Suprapubic skin (tissue), 4 donors: ENCODE data around the gene CACNA2D3. TPM values are rescaled to one million over a fixed set of nuclear protein-coding genes. Genes with fewer than 3 reads are reported as not detected.

ENCODE experiments used
- DNase-seq, 2 donors: peaks; one replicate each; pipeline ENCODE4 v3.0.0-alpha.2; 2019; ENCODE audit warnings: low spot score in 2 of 2
- H3K27ac ChIP-seq: fragments of 200-600 bp; sonication (generic); one replicate; pipeline ENCODE4 v1.5.1; 2019
- H3K27me3 ChIP-seq: fragments of 200-600 bp; sonication (generic); one replicate; pipeline ENCODE4 v1.5.1; 2019
- H3K36me3 ChIP-seq: fragments of 200-600 bp; sonication (generic); one replicate; pipeline ENCODE4 v1.5.1; 2019
- H3K4me1 ChIP-seq: fragments of 200-600 bp; sonication (generic); one replicate; pipeline ENCODE4 v1.5.1; 2019
- H3K4me3 ChIP-seq: fragments of 200-600 bp; sonication (generic); one replicate; pipeline ENCODE4 v1.5.1; 2019; ENCODE audit warnings: mild to moderate bottlenecking
- H3K9me3 ChIP-seq: fragments of 200-600 bp; sonication (generic); one replicate; pipeline ENCODE4 v1.5.1; 2019
- EP300 ChIP-seq: sonication (generic); formaldehyde crosslinking; IDR thresholded peaks from one replicate; pipeline ENCODE4 v1.6.1; 2017; ENCODE audit warnings: antibody characterized with exemption
- POLR2A ChIP-seq, 2 donors: fragments of 450-650 bp; IDR thresholded peaks; one replicate each; pipeline ENCODE4 v1.6.1; 2017; ENCODE audit warnings: antibody characterized with exemption in 2 of 2, mild to moderate bottlenecking in 2 of 2, moderate library complexity in 2 of 2
- POLR2AphosphoS5 ChIP-seq, 3 donors: sonication (generic); formaldehyde crosslinking; IDR thresholded peaks; one replicate each; pipeline ENCODE4 v1.6.1; 2017; ENCODE audit warnings: antibody characterized with exemption in 3 of 3
- WGBS: methylation state at CpG from one replicate; pipeline ENCODE4 v1.1.5; 2018; 5-methylcytosine and 5-hydroxymethylcytosine counted together
- total RNA-seq, 4 donors: library from RNA; depleted of rRNA; stranded (reverse); fragments of >200 nt; gene quantifications; one replicate each; pipeline ENCODE4 v1.1.0, GENCODE V29; 2016
- TF ChIP-seq, protein P1 (sequence below), 2 donors: fragments of 200-600 bp in 1 of 2; fragments of 450-650 bp in 1 of 2; sonication (generic) in 1 of 2; IDR thresholded peaks; one replicate each; pipeline ENCODE4 v1.5.1; 2016 to 2019; ENCODE audit warnings: antibody characterized with exemption in 2 of 2, mild to moderate bottlenecking in 1 of 2, moderate library complexity in 1 of 2

The CACNA2D3 gene
- total RNA-seq, 4 donors from 2014 or later, result 0.42 to 2.8 (median 0.95) TPM

GRCh38 chr3:54222316-54222715 is 100.0 kb downstream of the CACNA2D3 start:
- Histone ChIP-seq H3K27ac (no peak overlapping the region), H3K4me3 (no peak overlapping the region), H3K4me1 (no peaks in the 10 kb centered on the region), H3K36me3 (no peaks in the 10 kb centered on the region), H3K9me3 (no peaks in the 10 kb centered on the region), H3K27me3 (no peaks in the 10 kb centered on the region)
- TF ChIP-seq EP300 (no peak), POLR2A (IDR thresholded peaks at IDR 0.05) (no peak), POLR2AphosphoS5 (IDR thresholded peaks at IDR 0.05) (no peak)
- TF ChIP-seq, protein P1, sequence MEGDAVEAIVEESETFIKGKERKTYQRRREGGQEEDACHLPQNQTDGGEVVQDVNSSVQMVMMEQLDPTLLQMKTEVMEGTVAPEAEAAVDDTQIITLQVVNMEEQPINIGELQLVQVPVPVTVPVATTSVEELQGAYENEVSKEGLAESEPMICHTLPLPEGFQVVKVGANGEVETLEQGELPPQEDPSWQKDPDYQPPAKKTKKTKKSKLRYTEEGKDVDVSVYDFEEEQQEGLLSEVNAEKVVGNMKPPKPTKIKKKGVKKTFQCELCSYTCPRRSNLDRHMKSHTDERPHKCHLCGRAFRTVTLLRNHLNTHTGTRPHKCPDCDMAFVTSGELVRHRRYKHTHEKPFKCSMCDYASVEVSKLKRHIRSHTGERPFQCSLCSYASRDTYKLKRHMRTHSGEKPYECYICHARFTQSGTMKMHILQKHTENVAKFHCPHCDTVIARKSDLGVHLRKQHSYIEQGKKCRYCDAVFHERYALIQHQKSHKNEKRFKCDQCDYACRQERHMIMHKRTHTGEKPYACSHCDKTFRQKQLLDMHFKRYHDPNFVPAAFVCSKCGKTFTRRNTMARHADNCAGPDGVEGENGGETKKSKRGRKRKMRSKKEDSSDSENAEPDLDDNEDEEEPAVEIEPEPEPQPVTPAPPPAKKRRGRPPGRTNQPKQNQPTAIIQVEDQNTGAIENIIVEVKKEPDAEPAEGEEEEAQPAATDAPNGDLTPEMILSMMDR (IDR thresholded peaks at IDR 0.05), result no peak
- no peak for DNase-seq

- TF ChIP-seq, protein P1 (IDR thresholded peaks at IDR 0.05), result no peak
- no peak for TF ChIP-seq EP300
- no peak for TF ChIP-seq POLR2AphosphoS5 (IDR thresholded peaks at IDR 0.05)
- no peak for TF ChIP-seq POLR2A (IDR thresholded peaks at IDR 0.05)
- WGBS, result 89% methylated on average over 3 of the region's 3 CpGs
Observed at GRCh38 chr3:54223063-54223462, 100.7 kb downstream of the CACNA2D3 start.

DNA sequence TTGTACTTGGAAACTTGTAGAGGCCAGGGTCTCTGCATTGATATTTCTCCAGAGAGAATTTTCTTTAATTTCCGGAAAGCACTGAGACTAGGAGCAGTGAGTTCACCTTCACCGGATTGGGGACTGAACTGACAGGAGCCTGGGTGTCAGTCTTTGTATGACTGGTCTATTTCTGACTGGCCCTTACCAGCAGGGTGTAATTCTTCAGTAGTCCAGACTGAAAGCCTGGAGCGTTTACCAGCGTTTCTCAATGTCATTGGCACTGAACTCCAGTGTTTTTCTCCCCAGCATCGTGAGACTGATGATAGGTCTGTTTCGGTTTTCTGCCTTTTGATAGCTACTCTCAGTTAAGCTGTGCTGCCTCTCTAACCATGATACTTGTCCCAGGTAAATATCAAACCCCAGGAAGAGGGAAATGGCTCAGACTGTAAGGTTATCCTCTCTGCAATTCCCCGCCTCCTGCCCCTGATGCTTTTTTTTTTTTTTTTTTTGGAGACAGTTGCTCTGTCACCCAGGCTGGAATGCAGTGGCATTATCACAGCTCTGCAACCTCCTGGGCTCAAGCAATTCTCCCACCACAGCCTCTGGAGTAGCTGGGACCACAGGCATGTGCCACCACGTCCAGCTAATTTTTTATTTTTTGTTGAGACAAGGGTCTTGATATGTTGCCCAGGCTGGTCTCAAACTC is 103.6 kb downstream of the CACNA2D3 start:
- Histone ChIP-seq H3K36me3 (no peaks in the 10 kb centered on the region), H3K4me1 (no peaks in the 10 kb centered on the region), H3K9me3 (no peaks in the 10 kb centered on the region), H3K4me3 (no peak overlapping the region), H3K27me3 (no peaks in the 10 kb centered on the region), H3K27ac (no peak overlapping the region)
- WGBS, result 58% methylated on average over 8 of the region's 8 CpGs
- no peak for DNase-seq
- TF ChIP-seq POLR2A (IDR thresholded peaks at IDR 0.05) (no peak), EP300 (no peak)
- TF ChIP-seq, protein P1 (IDR thresholded peaks at IDR 0.05), result no peak

More at GRCh38 chr3:54223063-54223462, 100.7 kb downstream of the CACNA2D3 start:
- H3K27ac ChIP-seq, result no peak overlapping the region
- no peaks in the 10 kb centered on the region for H3K9me3 ChIP-seq
- H3K36me3 ChIP-seq, result no peaks in the 10 kb centered on the region
- H3K4me1 ChIP-seq, result no peaks in the 10 kb centered on the region
- no peak overlapping the region for H3K4me3 ChIP-seq
- DNase-seq, result no peak
- H3K27me3 ChIP-seq, result no peaks in the 10 kb centered on the region

DNA sequence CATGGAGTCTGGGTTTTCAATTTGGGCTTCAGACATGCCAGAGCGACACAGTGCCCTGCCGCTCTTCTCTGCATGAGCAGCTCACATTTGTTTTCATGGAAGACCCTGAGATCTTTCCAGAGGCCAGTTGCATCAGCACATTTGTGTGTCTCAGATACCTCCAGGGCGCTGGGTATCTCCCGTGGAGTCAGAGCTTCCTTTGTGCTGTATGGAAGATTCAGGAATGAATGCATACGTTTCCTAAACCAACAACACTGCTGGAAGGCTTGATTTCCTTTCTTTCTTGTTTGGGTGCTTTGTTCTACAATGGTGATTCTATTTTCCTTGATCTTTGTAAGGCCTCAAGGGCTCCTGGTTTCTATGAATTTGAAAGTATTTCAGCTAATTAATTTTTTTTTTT is 106.5 kb downstream of the CACNA2D3 start:
- Histone ChIP-seq H3K27ac (no peak overlapping the region), H3K4me3 (no peak overlapping the region), H3K9me3 (no peaks in the 10 kb centered on the region), H3K36me3 (no peaks in the 10 kb centered on the region), H3K27me3 (no peaks in the 10 kb centered on the region), H3K4me1 (no peaks in the 10 kb centered on the region)
- DNase-seq, result no peak
- TF ChIP-seq POLR2AphosphoS5 (IDR thresholded peaks at IDR 0.05) (no peak), POLR2A (IDR thresholded peaks at IDR 0.05) (no peak), EP300 (no peak)
- TF ChIP-seq, protein P1 (IDR thresholded peaks at IDR 0.05), result no peak
- WGBS, result 61% methylated on average over 5 of the region's 5 CpGs

DNA sequence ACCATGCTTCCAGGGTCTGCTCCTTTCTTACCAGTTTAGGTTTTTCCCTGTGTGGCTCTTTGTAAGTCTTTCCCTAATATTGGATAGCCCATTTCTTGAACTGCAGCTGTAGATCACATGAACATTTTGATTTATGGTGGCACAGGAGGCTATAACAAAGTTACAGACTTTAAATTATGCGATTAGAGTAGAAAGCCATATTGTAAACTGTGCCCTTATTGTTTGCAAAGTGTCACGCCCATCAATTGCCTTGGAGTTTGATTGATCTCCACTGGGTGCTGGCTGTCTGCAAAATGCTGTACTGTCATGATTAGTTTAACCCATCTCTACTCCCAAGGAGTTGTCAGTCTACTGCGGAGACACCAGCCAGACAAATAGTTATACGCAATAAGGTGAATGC is 110.3 kb downstream of the CACNA2D3 start:
- WGBS, result 88% methylated on average over 4 of the region's 4 CpGs
- DNase-seq, result no peak
- Histone ChIP-seq H3K4me3 (no peak overlapping the region), H3K27ac (no peak overlapping the region), H3K4me1 (no peaks in the 10 kb centered on the region), H3K27me3 (no peaks in the 10 kb centered on the region), H3K36me3 (no peaks in the 10 kb centered on the region), H3K9me3 (no peaks in the 10 kb centered on the region)
- TF ChIP-seq POLR2A (IDR thresholded peaks at IDR 0.05), result no peak
- TF ChIP-seq EP300, result no peak
- TF ChIP-seq, protein P1 (IDR thresholded peaks at IDR 0.05), result no peak
- no peak for TF ChIP-seq POLR2AphosphoS5 (IDR thresholded peaks at IDR 0.05)
